ENCODE measurements around the gene HNRNPAB.

HNRNPAB gene

GRCh38 chr5:178198706-178199105 lies 5.6 kb upstream of the HNRNPAB start:
- no peak for TF ChIP-seq POLR2AphosphoS5 (IDR thresholded peaks at IDR 0.05; ENCODE audit: low read depth, low read length)
- no peak for TF ChIP-seq TAF1 (IDR thresholded peaks at IDR 0.05; ENCODE audit: borderline replicate concordance, low read depth, low read length)
- TF ChIP-seq POLR2A (IDR thresholded peaks at IDR 0.05; ENCODE audit: low read depth, low read length): no peak
- DNase-seq (ENCODE audit: insufficient read length) (no peak), FAIRE-seq (no peak)

DNA sequence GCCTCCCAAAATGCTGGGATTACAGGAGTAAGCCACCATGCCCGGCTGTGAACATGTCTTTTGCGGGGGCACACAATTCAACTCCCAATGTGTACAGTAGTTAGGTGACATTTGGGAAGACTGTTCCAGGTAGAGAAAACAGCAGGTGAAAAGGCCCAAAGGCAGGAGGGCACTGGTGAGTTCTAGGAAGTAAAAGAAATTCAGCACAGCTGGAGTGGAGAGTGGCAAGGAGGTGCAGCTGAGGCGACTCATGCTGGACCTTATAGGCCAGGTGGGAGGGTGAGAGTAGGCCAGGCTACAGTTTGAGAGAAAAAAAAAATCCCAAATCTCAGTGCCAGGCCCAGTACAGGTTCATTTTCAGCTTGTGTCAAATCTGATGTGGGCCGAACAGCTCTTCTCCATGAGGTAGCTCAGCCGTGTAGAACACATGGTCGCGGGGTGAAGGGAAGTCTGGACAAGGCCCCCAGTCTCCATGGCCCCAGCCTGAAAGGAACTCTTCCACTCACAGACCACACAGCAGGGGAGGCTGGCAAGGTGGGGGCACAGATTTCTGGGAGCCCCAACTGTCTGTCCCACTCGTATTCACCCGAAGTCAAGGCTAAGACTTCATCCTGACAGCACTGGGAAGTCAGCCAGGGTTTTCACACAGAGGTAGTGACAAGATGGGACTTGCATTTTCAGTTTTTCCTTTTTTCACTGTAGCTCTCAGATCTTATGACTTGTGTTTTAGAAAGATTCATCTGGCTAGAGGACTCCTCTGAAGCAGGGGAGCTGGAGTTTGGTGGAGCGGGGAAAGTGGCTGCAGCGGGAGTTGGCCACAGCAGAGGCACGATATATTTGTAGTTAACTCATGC lies 4.5 kb upstream of the HNRNPAB start:
- DNase-seq (ENCODE audit: insufficient read length) (no peak), FAIRE-seq (no peak)
- no peak for TF ChIP-seq POLR2AphosphoS5 (IDR thresholded peaks at IDR 0.05; ENCODE audit: low read depth, low read length)
- TF ChIP-seq TAF1 (IDR thresholded peaks at IDR 0.05; ENCODE audit: borderline replicate concordance, low read depth, low read length): no peak
- TF ChIP-seq POLR2A (IDR thresholded peaks at IDR 0.05; ENCODE audit: low read depth, low read length): no peak

GRCh38 chr5:178201221-178201926 lies 3.0 kb upstream of the HNRNPAB start:
- FAIRE-seq (no peak), DNase-seq (ENCODE audit: insufficient read length) (no peak)
- TF ChIP-seq POLR2A (IDR thresholded peaks at IDR 0.05; ENCODE audit: low read depth, low read length) (no peak), TAF1 (IDR thresholded peaks at IDR 0.05; ENCODE audit: borderline replicate concordance, low read depth, low read length) (no peak), POLR2AphosphoS5 (IDR thresholded peaks at IDR 0.05; ENCODE audit: low read depth, low read length) (no peak)

DNA sequence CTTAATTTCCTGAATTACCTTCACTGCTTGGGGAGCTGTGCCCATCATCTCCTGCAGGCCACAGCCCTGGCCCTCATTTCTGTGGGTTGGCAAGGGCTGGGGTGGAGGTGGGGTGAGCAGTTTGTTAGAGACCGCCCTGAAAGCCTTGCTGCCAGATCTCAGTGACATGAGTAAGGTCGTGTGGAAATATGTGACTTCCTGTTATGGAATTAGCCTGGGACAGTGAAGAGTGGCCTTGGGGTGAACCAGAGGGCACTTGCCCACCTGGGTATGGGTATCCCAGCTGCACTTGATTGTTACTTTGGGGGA lies 2.5 kb upstream of the HNRNPAB start:
- TF ChIP-seq POLR2A (IDR thresholded peaks at IDR 0.05; ENCODE audit: low read depth, low read length): no peak
- no peak for TF ChIP-seq TAF1 (IDR thresholded peaks at IDR 0.05; ENCODE audit: borderline replicate concordance, low read depth, low read length)
- TF ChIP-seq POLR2AphosphoS5 (IDR thresholded peaks at IDR 0.05; ENCODE audit: low read depth, low read length): no peak
- DNase-seq (ENCODE audit: insufficient read length): no peak
- FAIRE-seq: no peak

DNA sequence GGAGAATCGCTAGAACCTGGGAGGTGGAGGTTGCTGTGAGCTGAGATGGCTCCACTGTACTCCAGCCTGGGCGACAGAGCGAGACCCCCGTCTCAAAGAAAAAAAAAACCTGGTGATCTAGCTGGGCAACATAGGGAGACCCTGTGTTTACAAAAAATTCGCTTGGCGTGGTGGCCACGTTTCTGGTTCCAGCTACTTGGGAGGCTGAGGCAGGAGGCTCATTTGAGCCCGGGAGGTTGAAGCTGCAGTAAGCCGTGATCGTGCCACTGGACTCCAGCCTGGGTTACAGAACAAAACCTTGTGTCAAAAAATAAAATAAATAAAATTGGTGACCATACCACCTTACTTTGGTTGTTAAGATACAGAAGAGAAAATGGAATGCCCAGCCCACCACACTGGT lies 1.8 kb upstream of the HNRNPAB start:
- DNase-seq (ENCODE audit: insufficient read length) (no peak), FAIRE-seq (no peak)
- no peak for TF ChIP-seq TAF1 (IDR thresholded peaks at IDR 0.05; ENCODE audit: borderline replicate concordance, low read depth, low read length)
- TF ChIP-seq POLR2AphosphoS5 (IDR thresholded peaks at IDR 0.05; ENCODE audit: low read depth, low read length): no peak
- no peak for TF ChIP-seq POLR2A (IDR thresholded peaks at IDR 0.05; ENCODE audit: low read depth, low read length)

- TF ChIP-seq POLR2A (IDR thresholded peaks at IDR 0.05; ENCODE audit: low read depth, low read length) (no peak), POLR2AphosphoS5 (IDR thresholded peaks at IDR 0.05; ENCODE audit: low read depth, low read length) (no peak), TAF1 (IDR thresholded peaks at IDR 0.05; ENCODE audit: borderline replicate concordance, low read depth, low read length) (no peak)
- no peak for FAIRE-seq
- no peak for DNase-seq (ENCODE audit: insufficient read length)
Measured at GRCh38 chr5:178203670-178204181, 607 bp upstream of the HNRNPAB start.

DNA sequence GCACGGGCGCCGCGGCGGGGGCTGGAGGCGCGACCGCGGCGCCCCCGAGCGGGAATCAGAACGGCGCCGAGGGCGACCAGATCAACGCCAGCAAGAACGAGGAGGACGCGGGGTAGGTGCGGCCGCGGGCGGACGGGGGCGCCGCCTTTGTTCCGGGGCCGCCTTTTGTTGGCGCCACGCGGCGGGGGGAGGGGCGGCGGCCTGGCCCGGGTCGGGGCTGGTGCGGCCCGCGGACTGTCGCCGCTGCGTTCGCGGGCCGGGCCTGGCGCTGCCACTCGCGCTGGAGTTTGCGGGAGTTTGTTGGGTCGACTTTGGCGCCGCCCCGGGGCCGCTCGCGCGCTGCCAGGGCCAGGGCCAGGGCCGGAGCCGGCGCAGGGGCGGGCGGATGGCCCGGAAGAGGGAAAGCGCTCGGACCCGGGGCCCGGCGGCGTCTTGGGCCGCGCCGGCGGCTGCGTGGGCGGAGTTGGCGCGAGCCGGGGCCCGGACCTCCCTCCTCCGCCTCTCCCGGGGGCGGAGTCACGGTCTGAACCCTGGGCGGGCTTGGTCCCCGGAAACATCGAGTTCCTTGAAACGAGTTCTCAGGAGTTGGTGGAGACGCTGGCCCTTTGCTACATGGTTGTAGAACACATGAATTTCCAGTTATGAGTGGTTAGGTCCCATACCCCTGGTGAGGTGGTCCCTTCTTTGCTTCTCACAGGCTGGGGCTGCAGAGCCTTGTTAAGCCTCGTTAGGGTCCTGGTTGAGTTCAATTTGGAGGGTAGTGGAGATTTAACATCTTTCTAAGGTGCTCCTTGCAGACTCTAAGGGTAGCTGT lies 809 bp downstream of the HNRNPAB start:
- TF ChIP-seq POLR2AphosphoS5 (IDR thresholded peaks at IDR 0.05; ENCODE audit: low read depth, low read length) (no peak), POLR2A (IDR thresholded peaks at IDR 0.05; ENCODE audit: low read depth, low read length) (no peak), TAF1 (IDR thresholded peaks at IDR 0.05; ENCODE audit: borderline replicate concordance, low read depth, low read length) (no peak)
- FAIRE-seq (no peak), DNase-seq (ENCODE audit: insufficient read length) (peak; percentile 89)

DNA sequence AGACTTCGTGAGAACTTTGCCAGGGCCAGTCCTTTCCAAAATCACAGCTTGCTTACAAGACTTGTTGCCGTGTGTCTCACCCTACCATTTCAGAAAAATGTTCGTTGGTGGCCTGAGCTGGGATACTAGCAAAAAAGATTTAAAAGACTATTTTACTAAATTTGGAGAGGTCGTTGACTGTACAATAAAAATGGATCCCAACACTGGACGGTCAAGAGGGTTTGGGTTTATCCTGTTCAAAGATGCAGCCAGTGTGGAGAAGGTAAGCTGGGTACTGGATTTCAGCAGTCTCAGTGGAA lies 1.4 kb downstream of the HNRNPAB start:
- DNase-seq (ENCODE audit: insufficient read length): no peak
- no peak for FAIRE-seq
- TF ChIP-seq POLR2AphosphoS5 (IDR thresholded peaks at IDR 0.05; ENCODE audit: low read depth, low read length): no peak
- no peak for TF ChIP-seq TAF1 (IDR thresholded peaks at IDR 0.05; ENCODE audit: borderline replicate concordance, low read depth, low read length)
- no peak for TF ChIP-seq POLR2A (IDR thresholded peaks at IDR 0.05; ENCODE audit: low read depth, low read length)

GRCh38 chr5:178206166-178207101 lies 2.1 kb downstream of the HNRNPAB start:
- TF ChIP-seq POLR2A (IDR thresholded peaks at IDR 0.05; ENCODE audit: low read depth, low read length) (no peak; the same call in 1 of the 2 replicates), TAF1 (IDR thresholded peaks at IDR 0.05; ENCODE audit: borderline replicate concordance, low read depth, low read length) (no peak), POLR2AphosphoS5 (IDR thresholded peaks at IDR 0.05; ENCODE audit: low read depth, low read length) (peak; percentile 22; the same call in 1 of the 2 replicates)
- no peak for DNase-seq (ENCODE audit: insufficient read length)
- FAIRE-seq: no peak

DNA sequence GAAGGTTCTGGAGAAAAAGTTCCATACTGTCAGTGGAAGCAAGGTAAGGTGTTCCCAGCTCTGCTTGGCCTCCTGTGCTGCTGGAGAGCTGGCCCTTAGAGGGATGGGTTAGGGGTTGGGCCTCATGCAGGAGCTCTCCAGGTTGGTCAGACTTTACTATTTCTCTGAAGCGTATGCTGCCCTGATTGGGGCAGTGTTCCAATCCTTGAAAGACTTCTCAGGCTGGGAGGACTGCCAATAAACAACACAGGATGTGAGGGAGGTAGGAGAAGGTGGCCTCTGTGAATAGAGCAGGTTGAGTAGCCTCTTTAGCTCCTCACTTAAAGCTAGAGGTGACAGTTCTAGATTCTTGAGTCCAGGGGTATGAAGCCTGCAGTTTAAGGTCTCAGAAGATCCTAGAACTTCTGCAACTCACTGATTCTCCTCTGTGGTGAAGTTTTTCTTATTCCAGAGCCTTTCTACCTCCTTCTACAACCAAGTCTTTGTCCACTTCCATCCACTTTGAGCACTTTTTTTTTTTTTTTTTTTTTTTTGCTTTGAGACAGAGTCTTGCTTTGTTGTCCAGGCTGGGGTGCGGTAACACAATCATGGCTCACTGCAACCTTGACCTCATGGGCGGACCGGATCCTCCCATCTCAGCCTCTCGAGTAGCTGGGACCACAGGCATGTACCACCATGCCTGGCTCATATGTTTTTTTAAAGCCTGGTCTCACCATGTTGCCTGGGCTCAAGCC lies 3.0 kb downstream of the HNRNPAB start:
- FAIRE-seq (no peak), DNase-seq (ENCODE audit: insufficient read length) (no peak)
- TF ChIP-seq POLR2AphosphoS5 (IDR thresholded peaks at IDR 0.05; ENCODE audit: low read depth, low read length): no peak
